Nucleus accumbens (tissue), 56 donors: ENCODE data around the gene KRT17.
"Not testable (repeated sequence)": the region's sequence is repeated elsewhere in the genome, so short reads cannot be mapped to it uniquely, and the experiment has no call there.

Source experiments
- DNase-seq, 56 donors: peaks; one replicate each; lab custom pipeline; 2025; lab: John Stamatoyannopoulos, UW

Gene KRT17

GRCh38 chr17:41606930-41607329 lies 17.4 kb downstream of the KRT17 start:
- DNase-seq: not testable (repeated sequence)

- no peak for DNase-seq
Measured at GRCh38 chr17:41602524-41602923, 21.9 kb downstream of the KRT17 start.

- no peak for DNase-seq
Measured at GRCh38 chr17:41600318-41600717, 24.1 kb downstream of the KRT17 start.

- DNase-seq: no peak
Measured at GRCh38 chr17:41599680-41600079, 24.7 kb downstream of the KRT17 start.

- no peak for DNase-seq
Measured at GRCh38 chr17:41595585-41595984, 28.8 kb downstream of the KRT17 start.

- no peak for DNase-seq
Measured at GRCh38 chr17:41594363-41594915, 29.9 kb downstream of the KRT17 start.

GRCh38 chr17:41593306-41593981 lies 30.9 kb downstream of the KRT17 start:
- DNase-seq: no peak

GRCh38 chr17:41592601-41593305 lies 31.6 kb downstream of the KRT17 start:
- no peak for DNase-seq

GRCh38 chr17:41589301-41589700 lies 35.1 kb downstream of the KRT17 start:
- DNase-seq: no peak

- DNase-seq: no peak
Measured at GRCh38 chr17:41588126-41588810, 36.1 kb downstream of the KRT17 start.

- DNase-seq: no peak
Measured at GRCh38 chr17:41586863-41587495, 37.4 kb downstream of the KRT17 start, which contains the start of gene KRT14. TSS of gene KRT14 (minus strand) at chr17:41586895. CDS start at chr17:41586834, 61 bp downstream.

GRCh38 chr17:41585301-41586056 lies 38.9 kb downstream of the KRT17 start:
- DNase-seq: no peak

GRCh38 chr17:41584331-41584927 lies 39.9 kb downstream of the KRT17 start:
- DNase-seq: not testable (repeated sequence)

GRCh38 chr17:41583137-41584127 lies 40.9 kb downstream of the KRT17 start:
- DNase-seq: no peak

GRCh38 chr17:41582061-41582968 lies 42.1 kb downstream of the KRT17 start:
- not testable (repeated sequence) for DNase-seq

- DNase-seq: no peak
Measured at GRCh38 chr17:41581366-41582060, 42.9 kb downstream of the KRT17 start.
